HG03196 (cell line): ENCODE results near the gene ANTXR1.
"Not testable (repeated sequence)": the region's sequence is repeated elsewhere in the genome, so short reads cannot be mapped to it uniquely, and the experiment has no call there.

Experiments
- ATAC-seq: cut with Tn5 transposase; IDR thresholded peaks from one replicate; pipeline ENCODE4 v1.9.1; 2021; ENCODE audit not compliant: unreplicated experiment

ANTXR1 gene

GRCh38 chr2:69159986-69160385 lies 147.0 kb downstream of the ANTXR1 start:
- no peak for ATAC-seq

- no peak for ATAC-seq
Measured at GRCh38 chr2:69162057-69162456, 149.1 kb downstream of the ANTXR1 start.

GRCh38 chr2:69163109-69163508 lies 150.1 kb downstream of the ANTXR1 start:
- no peak for ATAC-seq

GRCh38 chr2:69163556-69163955 lies 150.6 kb downstream of the ANTXR1 start:
- no peak for ATAC-seq

GRCh38 chr2:69164061-69164778 lies 151.2 kb downstream of the ANTXR1 start:
- ATAC-seq: no peak

GRCh38 chr2:69165091-69165880 lies 152.3 kb downstream of the ANTXR1 start:
- no peak for ATAC-seq

- ATAC-seq: no peak
Measured at GRCh38 chr2:69166465-69166811, 153.5 kb downstream of the ANTXR1 start.

- ATAC-seq: no peak
Measured at GRCh38 chr2:69166812-69167468, 154.0 kb downstream of the ANTXR1 start.

GRCh38 chr2:69167469-69167822 lies 154.5 kb downstream of the ANTXR1 start:
- no peak for ATAC-seq

- ATAC-seq: no peak
Measured at GRCh38 chr2:69168144-69168813, 155.3 kb downstream of the ANTXR1 start.

- ATAC-seq: no peak
Measured at GRCh38 chr2:69168950-69169654, 156.1 kb downstream of the ANTXR1 start.

GRCh38 chr2:69169655-69170389 lies 156.8 kb downstream of the ANTXR1 start:
- no peak for ATAC-seq

GRCh38 chr2:69170661-69171060 lies 157.7 kb downstream of the ANTXR1 start:
- no peak for ATAC-seq

GRCh38 chr2:69171116-69171896 lies 158.3 kb downstream of the ANTXR1 start:
- ATAC-seq: no peak

- ATAC-seq: no peak
Measured at GRCh38 chr2:69171897-69172525, 159.0 kb downstream of the ANTXR1 start.

- ATAC-seq: no peak
Measured at GRCh38 chr2:69173706-69174105, 160.7 kb downstream of the ANTXR1 start.

GRCh38 chr2:69174211-69174610 lies 161.2 kb downstream of the ANTXR1 start:
- not testable (repeated sequence) for ATAC-seq

GRCh38 chr2:69175790-69176715 lies 163.1 kb downstream of the ANTXR1 start:
- ATAC-seq: no peak
